Hindlimb muscle (tissue), 1 donor: Measurements from ENCODE around the gene CSRNP3. TPM values are rescaled to one million over a fixed set of nuclear protein-coding genes. Genes with fewer than 3 reads are reported as not detected.

Experiments
- DNase-seq: peaks from one replicate; pipeline ENCODE4 v3.0.0-alpha.2; 2013
- polyA plus RNA-seq: library from polyadenylated mRNA; unstranded; fragments of 120-200 nt; gene quantifications from one replicate; pipeline ENCODE4 v1.2.1, GENCODE V29; 2013; ENCODE audit not compliant: insufficient read length

Gene CSRNP3, protein sequence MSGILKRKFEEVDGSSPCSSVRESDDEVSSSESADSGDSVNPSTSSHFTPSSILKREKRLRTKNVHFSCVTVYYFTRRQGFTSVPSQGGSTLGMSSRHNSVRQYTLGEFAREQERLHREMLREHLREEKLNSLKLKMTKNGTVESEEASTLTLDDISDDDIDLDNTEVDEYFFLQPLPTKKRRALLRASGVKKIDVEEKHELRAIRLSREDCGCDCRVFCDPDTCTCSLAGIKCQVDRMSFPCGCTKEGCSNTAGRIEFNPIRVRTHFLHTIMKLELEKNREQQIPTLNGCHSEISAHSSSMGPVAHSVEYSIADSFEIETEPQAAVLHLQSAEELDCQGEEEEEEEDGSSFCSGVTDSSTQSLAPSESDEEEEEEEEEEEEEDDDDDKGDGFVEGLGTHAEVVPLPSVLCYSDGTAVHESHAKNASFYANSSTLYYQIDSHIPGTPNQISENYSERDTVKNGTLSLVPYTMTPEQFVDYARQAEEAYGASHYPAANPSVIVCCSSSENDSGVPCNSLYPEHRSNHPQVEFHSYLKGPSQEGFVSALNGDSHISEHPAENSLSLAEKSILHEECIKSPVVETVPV
- 11.2 TPM for polyA plus RNA-seq

DNA sequence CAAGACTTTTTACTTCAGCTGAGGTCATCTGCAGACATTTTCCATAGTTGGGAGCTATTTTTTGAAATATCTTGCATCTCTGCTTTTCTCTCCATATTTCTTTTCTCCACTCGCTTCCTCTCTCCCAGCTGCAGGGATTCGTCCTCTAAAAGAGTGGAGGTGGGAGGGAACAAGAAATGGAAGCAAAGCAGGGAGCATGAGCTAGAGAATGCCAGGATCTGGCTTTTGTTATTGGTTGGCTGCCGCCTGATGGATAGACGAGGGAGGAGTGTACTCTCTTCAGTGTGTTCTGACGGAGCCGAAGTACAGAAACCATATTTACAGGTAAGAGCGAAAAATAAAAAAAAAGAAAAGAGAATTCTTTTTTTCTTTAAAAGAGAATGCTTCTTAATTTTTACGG, at the start of gene CSRNP3:
CSRNP3 (plus strand) TSS at position 282 of the 400 bp plus-strand sequence. CDS start 125,368 bp downstream, outside the sequence.
- peak; percentile 91 for DNase-seq

DNA sequence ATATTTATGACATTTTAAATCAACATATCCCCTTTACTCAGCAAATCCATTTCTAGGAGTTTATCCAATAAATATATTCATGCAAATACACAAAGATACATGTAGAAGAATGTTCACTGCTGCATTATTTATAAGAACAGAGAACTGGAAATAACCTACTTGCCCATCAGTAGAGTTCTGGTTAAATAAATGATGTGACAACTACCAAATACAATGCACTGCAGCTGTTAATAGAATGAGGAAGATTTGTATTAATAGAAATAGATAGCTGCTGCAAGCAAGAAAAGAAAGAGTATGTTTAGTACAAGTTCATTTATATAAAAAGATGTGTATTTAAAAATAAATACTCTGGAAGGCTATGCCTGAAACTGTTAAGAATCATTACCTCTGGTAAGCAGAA, 49.3 kb upstream of the CSRNP3 start:
- no peak for DNase-seq

DNA sequence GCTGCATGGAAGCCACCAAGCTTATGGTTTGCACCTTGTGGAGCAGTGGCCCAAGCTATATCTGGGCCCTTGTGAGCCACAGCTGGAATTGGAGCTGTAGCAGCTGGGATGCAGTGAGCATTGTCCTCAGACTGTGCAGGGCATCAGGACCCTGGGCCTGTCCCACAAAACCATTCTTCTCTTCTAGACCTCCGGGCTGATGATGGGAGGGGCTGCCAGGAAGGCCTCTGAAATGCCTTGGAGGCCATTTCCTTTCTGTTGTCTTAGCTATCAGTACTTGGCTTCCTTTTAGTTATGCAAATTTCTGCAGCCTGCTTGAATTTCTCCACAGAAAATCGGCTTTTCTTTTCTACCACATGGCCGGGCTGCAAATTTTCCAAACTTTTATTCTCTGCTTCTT, 46.4 kb upstream of the CSRNP3 start:
- DNase-seq = no peak

DNA sequence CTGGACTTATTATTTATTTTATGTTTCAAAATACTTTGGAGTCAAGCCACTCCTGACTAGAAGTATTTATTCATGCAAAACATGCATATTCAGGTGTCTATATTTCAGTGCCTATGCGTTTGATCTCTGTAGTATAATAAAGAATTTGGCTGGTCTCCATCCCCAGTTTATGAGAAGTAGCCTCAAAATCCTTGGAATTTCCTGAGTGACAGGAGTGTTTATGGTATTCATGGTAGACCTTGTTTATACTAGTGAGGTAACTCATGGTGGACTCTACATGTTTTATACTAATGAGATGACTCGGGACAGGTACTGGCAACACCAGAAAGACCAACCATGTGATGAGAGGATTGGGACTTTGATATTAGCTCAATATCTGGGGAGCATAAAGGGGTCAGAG, 43.9 kb upstream of the CSRNP3 start:
- DNase-seq = no peak

DNA sequence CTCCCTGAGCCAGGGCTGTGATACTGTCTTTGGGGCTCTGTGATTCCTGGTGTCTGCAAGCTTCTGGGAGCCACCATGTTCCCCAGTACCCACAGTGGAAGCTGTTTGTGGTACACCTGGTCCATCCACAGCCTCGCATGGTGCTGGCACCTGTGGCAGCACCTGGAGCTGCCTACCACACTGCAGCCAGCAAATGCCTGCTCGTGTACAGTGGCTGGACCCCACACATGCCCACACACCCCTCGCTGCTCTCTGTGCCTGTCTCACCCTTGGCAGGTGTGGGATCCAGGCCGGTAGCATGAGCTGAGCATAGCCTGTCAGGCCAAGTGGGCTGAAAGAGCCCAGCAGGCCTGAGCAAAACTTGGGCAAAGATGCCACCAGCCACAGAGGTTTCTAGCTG, 41.8 kb upstream of the CSRNP3 start:
- no peak for DNase-seq

DNA sequence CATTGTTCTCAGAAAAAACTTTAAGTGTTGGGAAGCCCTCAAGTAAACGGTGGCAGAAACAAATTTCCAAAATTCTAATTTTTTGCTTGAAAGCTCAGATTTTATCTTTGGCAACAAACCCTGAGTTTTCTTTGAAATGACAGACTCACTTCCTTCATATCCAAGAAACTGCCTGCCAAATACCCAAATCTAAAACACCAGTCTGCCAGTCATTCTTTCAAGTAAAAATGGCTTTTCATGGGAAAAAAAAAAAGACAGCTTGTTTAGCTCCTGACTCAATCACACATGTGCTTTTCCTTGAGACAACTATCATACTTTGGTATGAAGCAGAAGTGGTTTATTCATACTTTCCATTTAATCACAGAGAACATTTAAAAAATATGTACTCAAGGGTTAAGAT, 40.6 kb upstream of the CSRNP3 start:
- DNase-seq = no peak

DNA sequence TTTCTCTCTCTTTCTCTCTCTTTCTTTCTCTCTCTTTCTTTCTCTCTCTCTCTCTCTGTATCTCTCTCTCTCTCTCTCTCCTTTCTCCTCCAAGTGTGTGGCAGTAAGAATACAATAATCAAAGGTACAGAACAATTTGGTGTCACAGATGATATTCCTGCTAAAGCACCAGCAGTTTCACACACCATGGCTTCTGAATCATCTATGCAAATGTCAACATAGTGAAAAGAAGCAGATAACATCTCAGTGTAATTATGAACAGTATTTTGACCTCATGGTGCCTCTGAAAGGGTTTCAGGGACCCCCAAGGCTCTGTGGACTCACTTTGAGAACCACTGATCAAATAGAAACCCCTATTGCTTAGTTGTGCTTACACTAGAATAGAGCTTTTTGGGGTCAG, 38.5 kb upstream of the CSRNP3 start:
- no peak for DNase-seq

DNA sequence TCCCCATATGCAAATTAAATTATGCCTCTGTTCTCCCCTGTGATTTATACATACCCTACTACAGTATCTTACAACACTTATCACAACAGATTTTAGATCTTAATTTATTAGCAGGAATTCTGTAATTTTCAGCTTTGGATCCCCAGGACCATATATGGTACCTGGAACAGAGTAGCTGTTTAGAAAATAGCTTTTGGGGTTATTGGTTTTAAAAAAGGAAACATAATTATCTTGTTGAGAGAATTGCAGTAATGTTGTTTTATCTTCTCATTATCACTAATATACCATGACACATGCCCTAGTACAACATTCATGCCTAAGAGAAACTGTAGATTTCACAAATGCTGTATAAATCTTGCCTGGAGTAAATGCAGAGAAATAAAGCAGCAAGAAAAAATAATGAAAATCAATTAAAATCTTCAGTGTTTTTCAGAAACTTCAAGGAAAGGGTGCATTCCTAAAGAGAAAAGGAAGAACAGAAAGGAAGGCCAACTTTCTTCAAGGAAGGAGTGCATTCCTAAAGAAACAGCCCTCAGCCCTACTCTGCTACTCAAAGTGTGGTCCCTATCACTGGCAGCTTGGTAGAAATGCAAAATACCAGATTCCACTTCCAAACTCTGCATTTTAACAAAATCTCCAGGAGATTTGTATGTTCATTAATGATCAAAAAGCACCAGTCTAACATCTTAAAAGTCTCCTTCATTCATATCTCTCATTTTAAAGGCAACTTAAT, 37.1 kb upstream of the CSRNP3 start:
- no peak for DNase-seq

DNA sequence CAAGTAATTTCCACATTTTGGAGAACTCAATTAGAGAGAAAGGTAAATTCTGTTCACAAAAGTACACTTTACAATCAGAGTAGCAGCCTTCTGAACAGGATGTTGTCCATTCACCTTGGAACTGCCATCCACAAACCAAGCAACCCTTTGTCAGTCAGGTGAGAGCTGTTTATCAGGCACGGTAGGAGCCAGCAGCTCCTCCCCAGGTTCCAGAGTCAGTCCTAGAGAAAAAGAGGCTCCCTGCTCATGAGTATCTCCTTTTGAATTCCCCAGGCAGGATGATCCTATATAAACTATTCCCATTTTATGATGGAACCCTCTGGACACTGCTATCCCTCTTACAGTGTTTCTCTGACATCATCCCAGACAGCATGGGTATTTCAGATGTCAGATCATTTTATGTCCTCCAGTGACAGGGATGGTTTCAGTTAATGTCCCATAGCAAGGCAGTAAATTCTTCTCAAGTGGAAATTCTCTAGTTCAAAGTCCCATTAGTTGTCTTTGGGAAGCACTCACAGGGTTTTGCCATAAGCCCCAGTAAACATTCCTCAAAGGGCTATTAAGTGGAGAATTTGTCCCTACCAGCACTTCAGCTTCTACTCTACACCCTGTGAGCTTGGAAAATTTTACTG, 34.5 kb upstream of the CSRNP3 start:
- no peak for DNase-seq

DNA sequence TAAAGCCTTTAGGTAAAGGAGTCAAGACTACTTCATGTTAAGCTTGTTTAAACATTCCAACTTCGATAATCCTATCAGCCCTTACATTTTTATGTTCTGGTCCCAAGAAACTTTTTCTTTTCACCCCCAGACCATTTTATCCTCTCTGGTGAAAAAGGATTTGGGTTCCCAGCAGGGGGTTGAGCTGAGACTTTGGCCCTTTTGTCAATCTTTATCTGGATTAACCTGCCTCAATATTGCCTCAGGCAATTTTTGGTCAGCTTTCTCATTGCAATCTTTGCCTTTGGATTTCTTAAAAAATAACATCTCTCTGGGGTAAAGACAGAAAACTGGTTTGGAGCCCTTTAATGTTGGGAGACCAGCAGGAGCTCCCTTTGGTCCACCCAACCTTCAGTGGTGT, 33.9 kb upstream of the CSRNP3 start:
- no peak for DNase-seq

DNA sequence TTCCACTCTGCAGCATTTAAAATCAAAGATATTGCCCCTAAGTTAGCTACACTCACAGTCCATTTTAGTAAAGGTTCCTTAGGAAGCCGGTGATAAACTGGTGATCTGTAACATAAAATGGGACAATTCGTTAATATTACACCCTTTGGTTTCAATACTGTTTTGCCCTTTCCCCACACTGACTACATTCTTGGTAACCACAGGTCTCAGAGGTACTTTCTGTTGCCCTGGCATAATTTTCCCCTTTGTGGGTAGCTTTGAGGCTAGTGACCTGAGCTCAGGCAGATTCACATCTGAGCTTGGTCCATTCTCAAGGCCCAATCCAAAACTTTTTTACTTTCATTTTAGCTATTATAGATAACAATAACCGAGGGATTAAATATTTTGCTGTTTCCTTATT, 32.9 kb upstream of the CSRNP3 start:
- DNase-seq = no peak

DNA sequence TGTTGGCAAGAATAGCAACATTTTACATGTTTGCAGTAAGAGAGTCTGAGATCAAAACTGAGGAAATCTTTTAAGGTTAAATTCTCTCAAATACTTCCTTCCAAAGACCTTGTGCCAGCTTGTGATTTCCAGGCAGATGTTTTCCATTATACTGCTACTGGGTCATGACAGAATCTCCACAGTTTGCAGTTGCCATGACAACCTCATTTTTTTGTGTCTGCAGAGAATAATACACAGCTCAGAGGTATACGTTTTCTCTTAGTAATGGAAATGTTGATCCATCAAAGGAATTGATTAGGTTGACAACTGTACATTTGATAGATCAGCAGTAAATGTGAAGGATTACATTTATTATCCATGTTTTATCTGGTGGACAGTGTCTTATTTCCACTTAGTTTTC, 29.1 kb upstream of the CSRNP3 start:
- peak; percentile 81 for DNase-seq

DNA sequence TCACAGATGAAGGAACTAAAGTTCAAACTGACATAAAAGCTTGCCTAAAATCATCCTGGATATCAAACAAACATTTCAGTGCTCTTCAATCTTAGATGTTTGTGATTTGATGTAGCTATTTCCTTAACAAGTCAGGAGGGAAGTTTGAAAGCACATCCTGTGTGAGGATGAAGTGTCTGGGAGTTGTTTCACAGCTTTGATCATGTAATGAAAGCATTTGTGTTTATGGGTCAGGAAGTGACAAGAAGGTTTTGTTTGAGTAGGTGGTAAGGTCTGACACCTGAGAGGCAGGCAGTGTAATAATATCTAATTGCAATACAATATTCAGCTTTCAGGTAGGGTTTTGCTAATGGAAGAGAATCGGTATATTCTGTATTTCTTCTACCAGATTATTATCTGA, 26.0 kb upstream of the CSRNP3 start:
- DNase-seq = no peak

DNA sequence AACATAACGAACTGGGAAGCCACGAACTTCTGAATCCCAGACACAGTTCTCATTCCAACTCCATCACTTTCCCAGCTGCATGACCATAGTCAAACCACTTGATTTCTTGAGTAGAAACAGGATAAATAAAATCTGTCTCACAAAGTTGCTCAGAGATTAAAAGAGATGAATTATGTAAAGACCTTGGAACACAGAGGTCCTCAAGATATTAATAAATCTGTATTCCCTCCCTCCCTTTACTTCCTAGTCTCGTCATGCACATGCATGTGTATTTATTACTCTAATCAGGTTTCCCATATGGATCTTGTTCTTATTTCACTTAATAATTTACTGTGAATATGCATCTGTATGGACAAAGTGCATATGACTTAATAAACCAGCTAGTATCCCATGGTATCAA, 21.1 kb upstream of the CSRNP3 start:
- DNase-seq = peak; percentile 56

DNA sequence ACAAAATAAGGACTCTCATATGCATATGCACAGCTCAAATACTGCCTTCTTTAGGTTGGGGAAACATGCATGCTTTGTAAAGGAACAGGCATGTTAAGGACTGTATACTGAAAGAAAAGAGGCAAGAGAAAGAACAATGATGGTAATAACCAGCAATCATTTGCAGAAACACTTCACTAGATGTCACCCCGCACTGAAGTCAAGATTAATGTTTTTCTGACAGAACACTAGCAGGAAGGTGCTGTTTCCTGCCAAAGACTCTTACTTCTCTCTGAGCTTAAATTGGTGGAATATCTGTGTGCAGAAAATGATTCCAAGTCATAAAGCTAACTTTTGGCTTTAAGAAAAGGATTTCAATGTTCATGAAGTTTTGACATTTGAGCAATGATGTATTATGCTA, 19.3 kb upstream of the CSRNP3 start:
- no peak for DNase-seq

DNA sequence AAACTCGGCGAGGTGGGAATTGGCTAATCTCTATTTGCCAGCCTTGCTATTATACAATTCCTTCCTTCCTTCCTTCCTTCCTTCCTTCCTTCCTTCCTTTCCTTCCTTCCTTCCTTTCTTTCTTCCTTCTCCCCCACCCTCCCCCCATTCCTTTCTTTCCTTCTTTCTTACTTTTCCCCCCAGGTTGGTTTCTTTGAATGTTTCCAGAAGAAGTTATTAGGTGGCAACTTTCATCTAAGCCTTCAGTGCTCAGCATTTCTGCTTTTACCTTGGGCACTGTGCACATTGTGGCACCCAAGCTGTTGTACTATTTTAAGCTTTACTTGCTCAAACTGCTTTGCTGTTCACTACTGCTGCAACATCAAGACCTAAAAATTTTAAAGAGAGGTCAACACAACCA, 17.2 kb upstream of the CSRNP3 start:
- no peak for DNase-seq

DNA sequence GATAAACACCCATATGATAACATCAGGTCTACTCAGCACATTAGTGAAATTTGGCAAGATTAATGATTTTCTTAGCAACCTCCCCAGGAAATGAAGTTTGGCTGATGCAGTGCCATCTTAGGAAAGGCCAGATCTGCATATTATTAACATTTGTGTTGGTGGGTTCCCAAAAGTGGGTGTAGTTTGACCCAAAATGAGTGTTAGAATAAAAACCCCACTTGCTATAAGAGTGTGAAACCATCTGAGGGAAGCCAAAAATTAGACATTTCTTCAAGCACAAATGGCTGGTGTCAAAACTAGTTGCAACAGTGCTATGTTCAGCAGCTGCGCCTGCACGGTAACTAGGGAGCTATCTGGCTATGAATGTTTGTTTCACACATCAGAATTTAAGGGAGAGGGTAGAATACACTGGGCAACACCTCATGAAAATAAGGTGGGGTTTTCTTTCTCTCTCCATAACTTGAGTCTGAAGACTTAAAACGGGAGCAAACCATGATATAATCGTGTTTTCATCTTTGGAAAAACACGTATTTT, 15.9 kb upstream of the CSRNP3 start:
- no peak for DNase-seq

DNA sequence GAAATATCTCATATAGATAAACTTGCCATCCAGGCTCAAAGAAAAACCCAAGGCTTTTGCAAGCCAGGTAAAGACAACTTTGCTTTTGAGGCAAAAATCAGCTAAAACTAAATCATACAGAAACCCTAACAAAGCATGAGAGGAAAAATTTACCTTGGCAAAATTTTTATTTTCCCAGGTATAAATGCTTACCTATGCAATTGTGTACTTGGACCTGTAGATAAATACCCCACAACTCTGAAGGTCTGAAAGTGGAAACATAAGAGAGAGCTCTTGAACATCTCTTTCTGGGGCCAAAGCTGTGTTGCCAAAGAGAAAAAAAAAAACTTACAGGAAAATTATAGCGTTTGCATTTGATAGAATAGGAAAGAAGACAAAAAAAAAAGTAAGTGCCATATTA, 14.6 kb upstream of the CSRNP3 start:
- no peak for DNase-seq

DNA sequence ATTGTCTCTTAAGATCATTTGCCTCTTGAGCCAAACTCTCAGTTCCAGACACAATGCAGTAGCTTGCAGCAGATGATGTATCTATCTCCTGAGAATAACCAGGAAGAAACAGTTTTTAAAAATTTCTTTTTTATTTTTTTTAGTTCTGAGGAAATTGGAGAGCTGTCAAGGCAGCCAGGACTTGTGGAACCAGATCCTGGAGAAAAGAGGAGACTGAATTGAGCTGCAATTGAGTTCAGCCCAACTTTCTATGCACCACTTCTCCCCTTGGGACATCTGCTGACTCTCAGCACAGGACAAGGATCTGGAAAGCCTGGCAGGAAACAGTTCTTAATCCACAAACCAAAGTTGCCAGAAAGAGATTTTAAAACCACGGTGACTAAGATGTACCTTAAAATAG, 13.5 kb upstream of the CSRNP3 start:
- DNase-seq = no peak

DNA sequence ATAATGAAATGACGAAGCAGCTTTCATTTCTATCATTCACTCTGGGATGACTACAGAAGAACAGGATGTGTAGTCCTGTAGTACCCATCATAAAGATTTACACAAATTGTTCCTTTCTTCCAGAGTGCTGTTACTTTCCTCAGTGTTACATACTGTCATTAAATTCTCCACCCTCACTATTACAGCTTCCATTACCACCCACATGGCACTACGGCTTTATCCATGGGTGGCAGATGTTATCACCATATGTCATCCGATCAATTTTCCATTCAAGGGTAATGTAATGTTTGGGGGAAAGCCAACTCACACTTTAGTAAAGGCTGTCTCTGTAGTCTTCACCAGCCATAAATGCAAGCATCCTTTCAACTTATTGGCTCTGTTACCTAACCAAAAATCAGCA, 7.1 kb upstream of the CSRNP3 start:
- no peak for DNase-seq

DNA sequence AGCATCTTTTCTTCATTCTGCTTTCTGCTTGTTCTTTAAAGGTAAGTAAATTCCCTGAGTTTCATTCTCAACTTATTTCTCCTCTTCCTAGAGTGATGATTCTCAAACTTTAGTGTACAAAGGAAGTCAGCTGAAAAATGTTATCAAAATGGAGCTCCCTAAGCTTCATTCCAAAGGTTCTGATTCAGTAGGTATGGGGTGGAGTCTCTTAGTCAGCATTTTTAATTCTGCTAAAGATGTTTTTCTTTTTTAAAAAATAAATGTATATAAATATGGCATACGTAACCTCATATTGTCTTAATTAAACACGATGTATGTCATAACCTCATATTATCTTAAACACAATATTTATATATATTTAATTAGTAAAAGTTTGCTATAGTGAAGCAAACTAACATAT, 3.1 kb upstream of the CSRNP3 start:
- no peak for DNase-seq

DNA sequence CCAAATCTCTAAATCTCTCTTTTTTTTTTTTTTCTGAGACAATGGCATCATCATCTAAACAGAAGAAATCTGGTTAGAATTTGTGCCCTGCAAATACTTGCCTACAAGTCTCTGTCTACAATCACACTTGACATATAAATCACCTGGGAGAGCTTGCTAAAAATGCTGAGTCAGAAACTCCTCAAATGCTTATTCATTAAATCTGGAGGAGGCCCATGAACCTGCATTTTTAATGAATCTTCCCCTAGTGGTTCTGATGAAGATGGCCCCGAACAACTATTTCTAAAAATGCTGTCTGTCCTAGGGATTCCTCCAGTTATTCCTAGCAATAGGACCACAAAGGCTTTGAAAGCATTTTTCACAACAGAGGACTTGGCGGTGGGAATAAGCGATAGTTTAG, 1.6 kb upstream of the CSRNP3 start:
- no peak for DNase-seq

DNA sequence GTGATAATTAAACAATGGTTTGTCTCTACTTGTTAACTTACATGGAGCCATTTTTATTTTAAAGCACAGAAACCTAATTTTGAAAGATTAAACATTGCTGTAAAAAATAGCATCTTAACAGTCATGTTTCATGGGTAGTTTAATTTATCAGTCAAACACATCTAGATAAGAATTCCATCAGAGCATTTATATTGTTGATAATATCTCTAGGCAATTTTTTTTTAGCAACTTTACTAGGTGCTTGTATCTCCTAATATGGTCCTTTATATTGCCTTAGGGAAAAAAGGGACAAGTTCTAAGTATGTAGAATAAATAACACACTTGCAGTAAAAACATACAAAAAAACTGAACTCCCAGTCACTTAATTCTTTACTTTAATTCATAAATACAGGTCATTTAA, 863 bp downstream of the CSRNP3 start:
- DNase-seq = no peak
